HG03045 (cell line): ENCODE results near the gene ZNF790.
A peak's percentile ranks its signal among the peaks of the same experiment; 100 is the strongest.
"Not testable (repeated sequence)": the region's sequence is repeated elsewhere in the genome, so short reads cannot be mapped to it uniquely, and the experiment has no call there.

Experiments used
- ATAC-seq: cut with Tn5 transposase; IDR thresholded peaks from one replicate; pipeline ENCODE4 v1.9.1; 2021; ENCODE audit warnings: mild to moderate bottlenecking, moderate library complexity; ENCODE audit not compliant: unreplicated experiment

ZNF790 gene

GRCh38 chr19:36837906-36838783, at the start of gene ZNF790:
Gene ZNF790 (minus strand): TSS chr19:36838387. CDS start chr19:36825619, 12,768 bp downstream.
- ATAC-seq: peak; percentile 85

DNA sequence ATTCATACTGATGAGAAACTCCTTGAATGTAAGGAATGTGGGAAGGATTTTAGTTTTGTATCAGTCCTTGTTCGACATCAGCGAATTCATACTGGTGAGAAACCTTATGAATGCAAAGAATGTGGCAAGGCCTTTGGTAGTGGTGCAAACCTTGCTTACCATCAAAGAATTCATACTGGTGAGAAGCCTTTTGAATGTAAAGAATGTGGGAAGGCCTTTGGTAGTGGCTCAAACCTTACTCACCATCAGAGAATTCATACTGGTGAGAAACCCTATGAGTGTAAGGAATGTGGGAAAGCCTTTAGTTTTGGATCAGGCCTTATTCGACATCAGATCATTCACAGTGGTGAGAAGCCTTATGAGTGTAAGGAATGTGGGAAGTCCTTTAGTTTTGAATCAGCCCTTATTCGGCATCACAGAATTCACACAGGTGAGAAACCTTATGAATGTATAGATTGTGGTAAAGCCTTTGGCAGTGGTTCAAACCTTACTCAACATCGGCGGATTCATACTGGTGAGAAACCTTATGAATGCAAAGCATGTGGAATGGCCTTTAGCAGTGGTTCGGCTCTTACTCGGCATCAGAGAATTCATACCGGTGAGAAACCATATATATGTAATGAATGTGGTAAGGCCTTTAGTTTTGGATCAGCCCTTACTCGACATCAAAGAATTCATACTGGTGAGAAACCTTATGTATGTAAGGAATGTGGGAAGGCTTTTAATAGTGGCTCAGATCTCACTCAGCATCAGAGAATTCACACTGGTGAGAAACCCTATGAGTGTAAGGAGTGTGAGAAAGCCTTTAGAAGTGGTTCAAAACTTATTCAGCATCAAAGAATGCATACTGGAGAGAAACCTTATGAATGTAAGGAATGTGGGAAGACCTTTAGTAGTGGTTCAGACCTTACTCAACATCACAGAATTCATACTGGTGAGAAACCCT, 39.1 kb upstream of the ZNF790 start:
- ATAC-seq: no peak

- no peak for ATAC-seq
These were observed 13.7 kb upstream of the ZNF790 start for GRCh38 chr19:36851898-36852297.

GRCh38 chr19:36850559-36851442, 12.6 kb upstream of the ZNF790 start, which contains the start of gene ZNF345:
Gene ZNF345 (plus strand): TSS chr19:36850876. CDS start chr19:36876831, 25,955 bp downstream.
- ATAC-seq: peak; percentile 80

DNA sequence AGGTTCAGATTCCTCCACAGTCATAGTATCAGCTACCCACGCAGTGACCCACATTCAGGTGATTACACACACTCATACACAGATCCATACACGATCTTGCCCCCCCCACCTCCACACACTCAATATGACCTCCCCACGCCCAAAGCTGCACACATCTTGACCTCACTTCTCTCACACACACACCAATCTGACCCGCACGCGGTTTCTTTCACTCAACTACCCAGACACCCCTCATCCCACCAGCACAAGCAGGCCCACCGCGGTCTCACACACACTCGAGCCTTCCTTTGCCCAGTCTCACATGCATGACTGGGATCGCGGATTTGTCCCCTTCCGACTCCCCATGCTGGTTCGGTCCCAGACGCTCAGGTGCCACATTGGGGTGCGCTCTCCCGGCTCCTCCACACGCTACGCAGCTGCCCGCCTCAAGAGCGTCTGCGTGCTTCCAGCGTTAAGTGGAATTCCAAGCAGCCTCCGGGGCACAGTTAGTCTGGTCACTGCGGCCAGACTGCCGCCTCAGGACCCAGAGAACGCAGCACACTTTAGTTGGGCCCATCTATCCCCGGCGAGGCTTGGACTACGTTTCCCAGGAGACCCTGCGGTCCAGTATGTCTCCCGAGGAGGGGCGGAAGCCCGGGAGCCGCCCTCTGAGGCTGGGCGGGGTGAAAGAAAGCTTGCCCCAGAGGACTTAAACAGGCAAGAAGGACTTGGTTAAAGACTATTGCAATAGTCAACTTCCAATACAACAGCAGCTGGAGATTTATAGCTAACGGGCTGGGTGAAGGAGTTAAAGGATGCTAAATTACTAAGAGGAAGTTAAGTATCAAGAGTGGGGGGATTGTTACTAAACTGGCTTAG, 11.7 kb upstream of the ZNF790 start:
- ATAC-seq: peak; percentile 85

GRCh38 chr19:36847968-36848367, 9.8 kb upstream of the ZNF790 start:
- no peak for ATAC-seq

GRCh38 chr19:36838784-36839324, 667 bp upstream of the ZNF790 start:
- peak; percentile 17 for ATAC-seq

DNA sequence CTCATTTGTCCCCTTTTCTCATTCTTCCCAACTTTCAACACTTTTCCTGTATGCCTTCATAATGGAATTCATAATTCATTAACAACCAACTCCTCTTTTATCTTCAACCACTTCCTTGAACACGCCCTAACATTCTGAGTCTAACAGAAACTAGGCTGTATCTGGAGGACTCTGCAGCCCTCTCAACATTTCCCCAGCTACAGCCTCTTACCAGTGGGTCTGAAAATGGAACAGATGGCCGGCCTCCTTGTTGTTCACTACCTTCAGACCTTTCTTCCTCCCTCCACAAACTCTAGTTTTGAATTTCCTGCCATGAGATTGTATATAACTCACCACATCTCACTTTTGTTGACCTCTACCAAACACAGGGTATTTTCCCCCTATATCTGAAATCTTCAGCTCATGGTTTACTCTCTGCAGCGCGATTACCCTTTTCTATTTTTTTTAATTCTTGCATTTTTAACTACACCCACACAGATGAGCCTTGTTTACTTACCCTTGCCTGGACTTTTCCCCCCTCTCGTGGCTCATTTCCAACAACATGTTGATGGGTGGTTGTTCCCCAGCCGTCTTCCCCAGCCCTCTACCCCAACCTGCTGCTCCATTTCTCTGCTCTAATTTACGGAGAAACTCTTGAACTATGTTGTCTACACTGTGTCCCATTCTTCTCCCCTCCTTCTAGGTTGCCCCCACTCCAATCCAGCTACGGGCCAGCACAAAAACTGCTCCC, 846 bp downstream of the ZNF790 start:
- ATAC-seq: no peak

DNA sequence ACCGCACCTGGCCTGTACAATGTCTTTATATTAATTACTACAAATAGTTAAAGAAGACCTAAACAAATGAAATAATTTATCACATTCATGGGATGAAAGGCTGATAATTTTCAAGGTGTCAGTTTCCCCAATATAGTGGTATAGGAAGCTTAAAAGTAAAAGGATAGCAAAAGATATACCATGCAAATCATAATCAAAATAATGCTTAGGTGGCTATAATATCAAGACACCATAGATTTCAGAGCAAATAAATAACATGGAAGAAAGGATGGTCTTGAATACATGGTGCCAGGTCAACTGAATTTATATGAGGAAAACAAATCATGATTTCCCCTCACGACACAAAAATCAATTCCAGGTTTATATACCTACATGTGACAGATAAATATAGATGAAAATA, 4.8 kb downstream of the ZNF790 start:
- no peak for ATAC-seq

DNA sequence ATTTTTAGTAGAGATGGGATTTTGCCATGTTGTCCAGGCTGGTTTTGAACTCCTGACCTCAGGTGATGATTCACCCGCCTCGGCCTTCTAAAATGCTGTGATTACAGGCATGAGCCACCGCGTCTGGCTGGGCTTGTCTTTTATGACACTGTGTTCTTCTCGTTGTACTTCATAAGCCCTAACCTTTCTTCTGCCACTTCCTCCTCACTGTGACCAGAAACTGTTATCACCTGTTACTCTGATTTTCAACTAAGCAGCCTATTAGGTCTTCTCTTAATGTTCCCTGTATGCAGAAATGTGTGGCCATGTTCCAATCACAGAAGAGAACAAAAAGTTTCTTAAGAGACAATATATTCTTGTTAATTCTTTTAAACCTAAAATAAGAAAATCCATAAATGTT, 16.4 kb downstream of the ZNF790 start:
- ATAC-seq: no peak

DNA sequence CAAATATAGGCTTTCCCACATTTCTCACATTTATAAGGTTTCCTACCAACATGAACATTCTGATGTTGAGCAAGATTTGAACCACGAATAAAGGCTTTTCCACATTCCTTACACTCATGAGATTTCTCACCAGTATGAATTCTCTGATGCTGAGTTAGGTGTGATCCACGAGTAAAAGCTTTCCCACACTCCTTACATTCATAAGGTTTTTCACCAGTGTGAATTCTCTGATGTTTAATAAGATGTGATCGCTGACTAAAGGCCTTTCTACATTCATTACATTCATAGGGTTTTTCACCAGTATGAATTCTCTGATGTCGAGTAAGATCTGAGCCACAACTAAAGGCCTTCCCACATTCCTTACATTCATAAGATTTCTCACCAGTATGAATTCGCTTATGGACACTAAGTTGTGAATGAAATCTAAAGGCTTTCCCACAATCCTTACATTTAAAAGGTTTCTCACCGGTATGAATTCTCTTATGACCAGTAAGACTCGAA, 19.0 kb downstream of the ZNF790 start:
- ATAC-seq: no peak

DNA sequence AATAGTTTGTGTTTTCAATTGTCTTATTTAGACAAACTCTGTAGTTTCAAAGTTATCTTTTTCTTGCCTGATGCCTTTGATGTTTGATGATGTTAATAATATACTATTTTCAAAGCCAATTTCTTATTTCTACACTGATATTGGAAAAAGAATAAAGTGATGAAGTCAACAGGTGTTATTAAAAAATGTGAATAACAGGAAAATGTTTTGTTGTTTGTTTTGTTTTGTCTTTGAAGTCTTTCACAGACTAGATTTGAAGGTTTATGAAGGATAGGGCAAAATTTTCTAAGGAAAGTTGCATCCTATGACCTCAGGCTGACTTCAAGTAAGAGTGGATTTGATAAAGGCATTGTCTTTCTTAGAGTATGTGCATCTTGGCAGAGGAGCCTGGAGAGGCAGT, 31.2 kb downstream of the ZNF790 start:
- ATAC-seq: no peak

DNA sequence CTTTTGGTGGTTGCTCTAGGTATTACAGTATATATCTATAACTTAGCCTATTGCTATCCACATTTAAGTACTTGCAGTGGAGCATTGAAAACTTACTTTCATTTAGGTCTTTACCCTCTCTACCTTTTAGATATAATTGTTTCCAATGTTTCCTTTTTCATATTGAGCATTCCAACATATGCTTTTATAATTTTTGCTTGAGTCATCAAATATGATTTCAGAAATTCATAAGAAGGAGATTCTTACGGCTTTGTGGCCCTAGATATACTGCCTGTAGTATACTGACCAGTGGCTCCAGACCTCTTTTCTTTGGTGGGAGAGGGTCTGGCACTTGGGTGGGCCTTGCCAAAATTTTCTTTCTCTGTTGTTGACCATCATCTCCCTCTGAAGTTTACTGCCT, 32.8 kb downstream of the ZNF790 start:
- no peak for ATAC-seq

DNA sequence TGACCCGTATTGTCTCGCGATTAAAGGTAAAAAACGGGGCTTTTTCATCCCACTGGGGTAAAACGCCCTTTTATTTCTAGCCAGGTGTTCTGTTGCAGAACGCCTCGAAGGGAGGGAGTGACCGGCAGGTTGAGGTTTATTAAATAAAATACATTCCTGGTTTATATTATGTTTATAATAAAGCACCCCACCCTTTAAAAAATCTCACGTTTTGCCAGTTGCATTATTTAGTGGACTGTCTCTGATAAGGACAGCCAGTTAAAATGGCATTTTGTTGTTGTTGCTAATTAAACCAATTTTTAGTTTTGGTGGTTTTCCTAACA, 40.4 kb downstream of the ZNF790 start:
- ATAC-seq: no peak

- no peak for ATAC-seq
These were observed 41.5 kb downstream of the ZNF790 start for GRCh38 chr19:36796714-36796992.

DNA sequence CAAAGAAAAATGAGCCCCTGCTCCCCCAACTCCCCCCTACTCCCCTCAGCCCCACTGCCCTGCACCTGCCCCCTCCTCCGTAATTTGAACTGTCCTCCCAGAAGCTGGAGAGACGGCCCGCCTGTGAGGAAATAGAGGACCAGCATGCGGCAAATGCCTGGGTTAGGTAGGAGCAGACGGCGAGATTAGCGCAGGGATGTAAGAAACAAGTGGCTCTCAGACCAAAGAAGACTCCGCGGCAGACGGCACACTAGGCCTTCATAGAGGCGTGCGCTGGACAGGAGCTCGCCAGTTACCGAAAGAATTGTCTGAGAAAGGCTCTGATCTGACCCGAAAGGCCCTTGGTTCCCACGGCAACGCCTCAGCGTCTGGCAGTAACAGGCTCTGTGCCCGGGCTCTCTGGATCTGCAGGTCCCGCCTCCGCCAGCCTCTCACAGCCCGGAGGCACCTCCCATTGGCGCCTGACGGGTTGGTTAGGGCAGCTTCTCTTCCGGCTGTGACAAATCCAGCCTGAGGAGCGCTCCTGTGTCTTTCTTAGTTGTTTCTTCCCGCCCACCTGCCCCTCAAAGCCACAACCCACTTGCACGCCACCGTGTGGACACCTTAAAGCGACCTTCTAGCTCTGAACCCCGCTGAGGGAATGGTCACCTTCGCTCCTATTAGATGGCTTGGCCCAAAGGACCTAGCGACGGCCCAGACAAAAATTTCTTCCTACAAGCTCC, 46.6 kb downstream of the ZNF790 start:
- ATAC-seq: not testable (repeated sequence)

- no peak for ATAC-seq
These were observed 62.4 kb downstream of the ZNF790 start for GRCh38 chr19:36775768-36776167.

- peak; percentile 22 for ATAC-seq
These were observed 65.0 kb downstream of the ZNF790 start for GRCh38 chr19:36773223-36773579.
